ENCODE results near the gene KCNQ4. TPM values are rescaled to one million over a fixed set of nuclear protein-coding genes. Genes with fewer than 3 reads are reported as not detected.

The KCNQ4 gene
- total RNA-seq, 1 experiment from 2014 or later, result not detected

DNA sequence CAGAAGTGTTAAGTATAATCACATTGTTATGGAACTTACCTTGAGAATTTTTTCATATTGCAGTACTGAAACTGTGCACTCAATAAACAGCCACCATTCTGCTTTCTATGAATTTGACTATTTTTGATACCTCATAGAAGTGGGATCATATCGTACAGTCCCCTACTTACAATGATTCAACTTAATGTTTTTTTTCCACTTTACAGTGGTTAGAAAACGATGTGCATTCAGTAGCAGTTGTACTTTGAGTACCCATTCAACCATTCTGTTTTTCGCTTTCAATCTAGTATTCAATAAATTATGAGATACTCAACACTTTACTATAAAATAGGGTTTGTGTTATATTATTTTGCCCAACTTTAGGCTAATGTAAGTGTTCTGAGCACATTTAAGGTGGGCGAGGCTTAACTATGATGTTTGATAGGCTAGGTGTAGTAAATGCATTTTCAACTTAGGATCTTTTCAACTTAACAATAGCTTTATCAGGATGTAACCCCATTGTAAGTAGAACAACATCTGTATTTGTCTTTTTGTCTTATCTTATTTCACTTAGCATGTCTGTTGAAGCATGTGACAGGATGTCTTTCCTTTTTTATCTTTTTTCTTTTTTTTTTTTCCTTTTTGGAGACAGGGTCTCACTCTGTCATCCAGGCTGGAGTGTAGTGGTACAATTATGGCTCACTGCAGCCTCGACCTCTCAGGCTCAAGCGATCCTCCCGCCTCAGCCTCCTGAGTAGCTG, 42.4 kb upstream of the KCNQ4 start:
- no peak for DNase-seq (ENCODE audit: unreplicated experiment)
- ChIA-PET CTCF (interaction anchor here (0.6 kb wide), 2 partner anchors 16 to 60 kb away, joined by 4 read pairs; no protein-coding TSS in a partner anchor), POLR2A (interaction anchor here (1.1 kb wide), 1 partner anchor 18 kb away, joined by 3 read pairs; no protein-coding TSS in a partner anchor)
- Mint-ChIP-seq H3K27ac (ENCODE audit: low read depth, unreplicated experiment) (no peak overlapping the region), H3K4me3 (ENCODE audit: unreplicated experiment) (no peak overlapping the region), H3K27me3 (ENCODE audit: insufficient read depth, unreplicated experiment) (no peaks in the 10 kb centered on the region), H3K9me3 (ENCODE audit: unreplicated experiment) (no peaks in the 10 kb centered on the region), H3K4me1 (ENCODE audit: insufficient read depth, unreplicated experiment) (peaks cover 18% of the 10 kb centered on the region), H3K36me3 (ENCODE audit: insufficient read depth, unreplicated experiment) (peaks cover 70% of the 10 kb centered on the region)
- no TSS peak for BruUV-seq (replicated peaks)
- no peak for TF ChIP-seq CTCF (IDR thresholded peaks at IDR 0.05; ENCODE audit: unreplicated experiment)
- intact Hi-C loops (cut with micrococcal nuclease), result no loop called here

DNA sequence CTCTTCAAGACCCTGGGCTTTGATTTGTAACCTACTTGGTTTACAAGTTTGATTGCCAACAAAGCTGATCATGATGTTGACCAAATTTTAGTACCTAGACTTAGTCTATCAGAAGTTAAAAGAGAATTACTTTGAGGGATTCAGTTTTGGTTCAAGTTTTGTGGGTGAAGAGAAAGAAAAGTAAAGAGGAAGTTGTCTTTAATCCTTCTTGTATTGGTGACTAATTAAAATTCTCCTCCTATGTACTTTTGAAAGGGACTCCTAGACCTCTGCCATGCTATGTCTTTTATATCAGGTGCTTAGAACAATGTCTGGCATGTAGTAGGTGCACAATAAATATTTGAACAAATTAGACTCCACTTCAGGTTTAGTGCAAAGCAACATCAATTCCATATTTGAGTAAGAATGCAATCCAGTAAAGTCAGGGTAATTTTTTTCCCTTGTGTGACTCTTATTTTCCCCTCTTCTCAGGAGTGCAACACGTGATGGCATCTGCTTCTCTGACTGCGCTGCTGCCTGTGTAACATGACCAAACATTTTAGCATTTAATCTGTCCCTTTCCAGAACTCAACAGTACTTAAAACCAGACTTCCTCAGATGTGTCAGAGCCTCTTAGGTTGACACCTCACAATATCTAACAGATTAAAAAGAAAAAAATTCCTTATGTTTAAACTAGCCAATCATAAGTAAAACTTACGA, 41.1 kb upstream of the KCNQ4 start:
- intact Hi-C loops (cut with micrococcal nuclease), result no loop called here
- no TSS peak for BruUV-seq (replicated peaks)
- Mint-ChIP-seq H3K36me3 (ENCODE audit: insufficient read depth, unreplicated experiment) (peaks cover 80% of the 10 kb centered on the region), H3K4me3 (ENCODE audit: unreplicated experiment) (no peak overlapping the region), H3K27me3 (ENCODE audit: insufficient read depth, unreplicated experiment) (no peaks in the 10 kb centered on the region), H3K4me1 (ENCODE audit: insufficient read depth, unreplicated experiment) (peaks cover 18% of the 10 kb centered on the region), H3K27ac (ENCODE audit: low read depth, unreplicated experiment) (no peak overlapping the region), H3K9me3 (ENCODE audit: unreplicated experiment) (no peaks in the 10 kb centered on the region)
- TF ChIP-seq CTCF (IDR thresholded peaks at IDR 0.05; ENCODE audit: unreplicated experiment), result no peak
- no peak for DNase-seq (ENCODE audit: unreplicated experiment)
- CTCF ChIA-PET, result interaction anchor here (1.1 kb wide), 1 partner anchor 24 kb away, joined by 3 read pairs; no protein-coding TSS in a partner anchor
- POLR2A ChIA-PET, result interaction anchor here (0.6 to 1.1 kb wide), 2 partner anchors 12 to 20 kb away, joined by 3 read pairs; no protein-coding TSS in a partner anchor

GRCh38 chr1:40743452-40743851, 40.1 kb upstream of the KCNQ4 start:
- intact Hi-C loops (cut with micrococcal nuclease), result no loop called here
- no peaks in the 10 kb centered on the region for H3K9me3 Mint-ChIP-seq (ENCODE audit: unreplicated experiment)
- ChIA-PET CTCF (interaction anchor here (1.1 kb wide), 1 partner anchor 25 kb away, joined by 3 read pairs; no protein-coding TSS in a partner anchor), POLR2A (interaction anchor here (1.1 kb wide), 1 partner anchor 21 kb away, joined by 3 read pairs; no protein-coding TSS in a partner anchor)
- H3K4me1 Mint-ChIP-seq (ENCODE audit: insufficient read depth, unreplicated experiment), result peaks cover 17% of the 10 kb centered on the region
- H3K27me3 Mint-ChIP-seq (ENCODE audit: insufficient read depth, unreplicated experiment), result no peaks in the 10 kb centered on the region
- DNase-seq (ENCODE audit: unreplicated experiment), result no peak
- no peak overlapping the region for H3K4me3 Mint-ChIP-seq (ENCODE audit: unreplicated experiment)
- no peak overlapping the region for H3K27ac Mint-ChIP-seq (ENCODE audit: low read depth, unreplicated experiment)
- TF ChIP-seq CTCF (IDR thresholded peaks at IDR 0.05; ENCODE audit: unreplicated experiment), result no peak
- BruUV-seq (replicated peaks), result no TSS peak
- H3K36me3 Mint-ChIP-seq (ENCODE audit: insufficient read depth, unreplicated experiment), result peaks cover 87% of the 10 kb centered on the region

DNA sequence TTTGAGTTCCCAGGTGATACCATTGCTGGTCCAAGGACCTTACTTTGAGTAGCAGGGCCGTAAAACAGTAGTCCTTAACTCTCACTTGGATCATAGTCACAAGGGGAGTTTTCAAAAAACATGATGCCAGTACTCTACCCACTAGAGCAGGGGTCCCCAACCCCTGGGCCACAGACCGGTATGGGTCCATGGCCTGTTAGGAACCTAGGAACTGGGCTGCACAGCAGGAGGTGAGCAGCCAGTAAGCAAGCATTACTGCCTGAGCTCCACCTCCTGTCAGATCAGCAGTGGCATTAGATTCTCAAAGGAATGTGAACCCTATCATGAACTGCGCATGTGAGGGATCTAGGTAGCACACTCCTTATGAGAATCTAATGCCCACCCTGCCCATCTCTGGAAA, 39.7 kb upstream of the KCNQ4 start:
- BruUV-seq (replicated peaks), result no TSS peak
- Mint-ChIP-seq H3K4me1 (ENCODE audit: insufficient read depth, unreplicated experiment) (peaks cover 13% of the 10 kb centered on the region), H3K27me3 (ENCODE audit: insufficient read depth, unreplicated experiment) (no peaks in the 10 kb centered on the region), H3K36me3 (ENCODE audit: insufficient read depth, unreplicated experiment) (peaks cover 87% of the 10 kb centered on the region), H3K27ac (ENCODE audit: low read depth, unreplicated experiment) (no peak overlapping the region), H3K4me3 (ENCODE audit: unreplicated experiment) (no peak overlapping the region), H3K9me3 (ENCODE audit: unreplicated experiment) (no peaks in the 10 kb centered on the region)
- CTCF ChIA-PET, result interaction anchor here (0.6 to 1.1 kb wide), 2 partner anchors 25 to 33 kb away, joined by 3 read pairs; no protein-coding TSS in a partner anchor
- POLR2A ChIA-PET, result interaction anchor here (3.6 kb wide), 1 partner anchor 10 kb away, joined by 17 read pairs; no protein-coding TSS in a partner anchor
- intact Hi-C loops (cut with micrococcal nuclease), result no loop called here
- TF ChIP-seq CTCF (IDR thresholded peaks at IDR 0.05; ENCODE audit: unreplicated experiment), result no peak
- DNase-seq (ENCODE audit: unreplicated experiment), result no peak

Data from MCF 10A (cell line).